ENCODE results near the gene ZNF668.

ZNF668 gene

GRCh38 chr16:31080756-31081419 lies 6.8 kb upstream of the ZNF668 start:
- no peak for DNase-seq

GRCh38 chr16:31080035-31080629 lies 6.1 kb upstream of the ZNF668 start:
- DNase-seq = no peak

GRCh38 chr16:31079342-31079944 lies 5.4 kb upstream of the ZNF668 start:
- DNase-seq = no peak

GRCh38 chr16:31078597-31079341 lies 4.7 kb upstream of the ZNF668 start:
- no peak for DNase-seq

- no peak for DNase-seq
These were observed 3.8 kb upstream of the ZNF668 start for GRCh38 chr16:31077592-31078396.

- DNase-seq = no peak
These were observed 3.0 kb upstream of the ZNF668 start for GRCh38 chr16:31077024-31077423.

GRCh38 chr16:31076319-31076718 lies 2.3 kb upstream of the ZNF668 start:
- DNase-seq = no peak

- no peak for DNase-seq
These were observed 759 bp upstream of the ZNF668 start for GRCh38 chr16:31074814-31075183.

- DNase-seq = peak; percentile 76
These were observed 684 bp downstream of the ZNF668 start for GRCh38 chr16:31073142-31073969.

- DNase-seq = no peak
These were observed 1.4 kb downstream of the ZNF668 start for GRCh38 chr16:31072540-31073141.

- DNase-seq = no peak
These were observed 2.2 kb downstream of the ZNF668 start for GRCh38 chr16:31071861-31072260.

- no peak for DNase-seq
These were observed 6.7 kb downstream of the ZNF668 start for GRCh38 chr16:31067342-31067741.

GRCh38 chr16:31064882-31065461 lies 9.1 kb downstream of the ZNF668 start:
- DNase-seq = no peak

- DNase-seq = no peak
These were observed 10.0 kb downstream of the ZNF668 start for GRCh38 chr16:31063843-31064611.

- no peak for DNase-seq
These were observed 10.6 kb downstream of the ZNF668 start for GRCh38 chr16:31063495-31063842.

- DNase-seq = no peak
These were observed 12.1 kb downstream of the ZNF668 start for GRCh38 chr16:31061813-31062440.

GRCh38 chr16:31061126-31061812 lies 12.8 kb downstream of the ZNF668 start:
- DNase-seq = no peak

GRCh38 chr16:31055613-31056012 lies 18.4 kb downstream of the ZNF668 start:
- DNase-seq = no peak

- DNase-seq = peak; percentile 42
These were observed 21.9 kb downstream of the ZNF668 start for GRCh38 chr16:31052114-31052513.
